Lower leg skin (tissue), 4 donors: Measurements from ENCODE around the gene PKD2L2. TPM values are rescaled to one million over a fixed set of nuclear protein-coding genes. Genes with fewer than 3 reads are reported as not detected.
"Not testable (repeated sequence)": the region's sequence is repeated elsewhere in the genome, so short reads cannot be mapped to it uniquely, and the experiment has no call there.

Experiments used
- DNase-seq, 2 donors: peaks; one replicate each; pipeline ENCODE4 v3.0.0-alpha.2; 2019; ENCODE audit warnings: low spot score in 2 of 2
- H3K4me3 ChIP-seq: fragments of 200-600 bp; sonication (generic); 2 replicates; pipeline ENCODE4 v1.5.1; 2017; ENCODE audit warnings: mild to moderate bottlenecking, low read depth; ENCODE audit not compliant: poor library complexity, severe bottlenecking
- CTCF ChIP-seq, 3 donors: fragments of 450-650 bp; IDR thresholded peaks; one replicate each; pipeline ENCODE4 v1.5.1; 2016; ENCODE audit warnings: antibody characterized with exemption in 3 of 3, mild to moderate bottlenecking in 3 of 3, moderate library complexity in 2 of 3
- POLR2A ChIP-seq, 2 donors: fragments of 450-650 bp; IDR thresholded peaks; one replicate each; pipeline ENCODE4 v1.6.1; 2016 to 2017; ENCODE audit warnings: antibody characterized with exemption in 2 of 2, mild to moderate bottlenecking in 1 of 2, moderate library complexity in 1 of 2
- WGBS, 2 donors: methylation state at CpG; one replicate each; pipeline ENCODE4 v1.1.5; 2018; 5-methylcytosine and 5-hydroxymethylcytosine counted together
- intact Hi-C: fragments of 100-400 bp; cut with DNase I; formaldehyde crosslinking; loops from one replicate; pipeline ENCODE4 v1.15.0; 2023; ENCODE audit warnings: low total_unique reads
- total RNA-seq, 4 donors: library from RNA; depleted of rRNA; stranded (reverse); fragments of >200 nt; gene quantifications; one replicate each; pipeline ENCODE4 v1.1.0, GENCODE V29; 2016

The PKD2L2 gene
- total RNA-seq, 4 donors from 2014 or later, result not detected

- H3K4me3 ChIP-seq, result no peak overlapping the region
- 86 to 96% methylated on average over 1 of the region's 1 CpG for WGBS, 2 donors
- TF ChIP-seq POLR2A (IDR thresholded peaks at IDR 0.05) (no peak), CTCF (IDR thresholded peaks at IDR 0.05) (no peak)
- no peak for DNase-seq
- intact Hi-C loops, result no loop called here
These were observed 45.9 kb downstream of the PKD2L2 start for GRCh38 chr5:137935190-137935589.

DNA sequence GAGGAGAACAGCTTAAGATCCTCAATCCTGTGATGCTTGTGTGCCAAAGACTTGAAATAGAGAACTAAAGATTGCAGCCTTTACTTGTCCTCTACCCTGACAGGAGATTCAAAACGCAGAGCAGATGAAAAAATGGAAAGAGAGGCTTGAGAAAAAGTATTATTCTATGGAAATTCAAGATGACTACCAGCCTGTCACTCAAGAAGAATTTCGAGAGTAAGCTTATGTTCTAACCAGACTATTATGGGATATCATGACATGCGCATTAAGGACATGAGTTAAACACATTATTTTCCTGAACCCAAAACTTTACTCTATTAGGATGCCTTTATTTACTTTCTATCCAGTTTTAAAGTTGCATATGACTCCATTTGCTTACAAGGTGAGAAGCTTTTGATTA, 46.4 kb downstream of the PKD2L2 start:
- no peak overlapping the region for H3K4me3 ChIP-seq
- no peak for TF ChIP-seq CTCF (IDR thresholded peaks at IDR 0.05)
- TF ChIP-seq POLR2A (IDR thresholded peaks at IDR 0.05), result no peak
- intact Hi-C loops, result no loop called here
- no peak for DNase-seq
- WGBS, 2 donors, result 77 to 81% methylated on average over 3 of the region's 3 CpGs

DNA sequence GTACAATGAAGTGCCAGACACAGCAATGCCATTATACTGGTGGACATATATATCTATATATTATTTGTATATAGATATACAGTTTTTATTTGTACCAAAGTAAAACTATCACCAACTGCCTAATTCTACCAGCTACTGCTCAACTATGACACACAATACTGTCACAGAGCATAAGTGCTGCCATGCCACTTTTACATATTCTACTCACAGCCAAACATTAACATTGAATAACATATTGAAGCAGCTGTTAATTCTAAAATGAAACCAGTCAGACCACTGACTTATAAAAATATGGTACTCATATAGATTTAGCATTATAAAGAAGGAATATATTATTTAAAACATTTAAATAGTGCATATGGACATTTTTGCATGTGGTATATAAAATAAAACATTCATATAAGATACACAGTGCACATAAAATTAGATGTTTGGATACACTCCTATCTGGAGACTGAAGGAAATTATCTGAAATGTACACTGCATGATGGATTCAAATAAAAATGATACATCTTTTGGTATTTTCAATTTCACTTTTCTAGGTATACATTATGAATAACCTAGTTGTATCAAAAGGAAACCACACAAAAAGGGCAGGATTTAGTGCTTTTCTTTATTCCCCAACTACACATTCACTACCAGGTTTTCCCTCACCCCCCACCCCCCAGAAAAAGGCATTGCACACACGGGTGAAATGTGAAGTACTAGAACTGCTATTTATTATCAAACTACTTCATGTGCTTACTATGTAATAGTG, 48.9 kb downstream of the PKD2L2 start:
- TF ChIP-seq POLR2A (IDR thresholded peaks at IDR 0.05) (no peak), CTCF (IDR thresholded peaks at IDR 0.05) (no peak)
- WGBS, 2 donors, result 82 to 91% methylated on average over 1 of the region's 1 CpG
- intact Hi-C loops, result no loop called here
- no peak overlapping the region for H3K4me3 ChIP-seq
- no peak for DNase-seq

DNA sequence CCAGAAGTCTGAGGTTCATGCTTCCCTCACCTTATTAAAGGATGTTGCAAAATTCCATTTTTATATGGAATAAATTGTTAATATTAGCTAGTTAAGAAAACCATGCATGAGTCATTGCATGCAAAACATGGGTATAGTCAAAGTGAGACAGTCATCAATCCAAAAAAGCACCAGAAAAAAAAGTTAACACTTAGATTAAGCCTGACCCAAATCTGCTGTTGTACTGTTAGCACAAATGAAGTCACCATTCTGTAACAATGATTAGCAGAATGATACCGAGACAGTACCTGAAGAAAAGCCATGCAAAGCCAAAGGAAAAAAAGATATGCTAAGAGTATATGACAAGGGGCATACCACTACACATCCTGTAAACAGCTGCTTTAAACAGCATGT, 49.5 kb downstream of the PKD2L2 start:
- no peak overlapping the region for H3K4me3 ChIP-seq
- intact Hi-C loops, result no loop called here
- TF ChIP-seq POLR2A (IDR thresholded peaks at IDR 0.05) (no peak), CTCF (IDR thresholded peaks at IDR 0.05) (no peak)
- WGBS, 2 donors, result 92 to 95% methylated on average over 1 of the region's 1 CpG
- no peak for DNase-seq

DNA sequence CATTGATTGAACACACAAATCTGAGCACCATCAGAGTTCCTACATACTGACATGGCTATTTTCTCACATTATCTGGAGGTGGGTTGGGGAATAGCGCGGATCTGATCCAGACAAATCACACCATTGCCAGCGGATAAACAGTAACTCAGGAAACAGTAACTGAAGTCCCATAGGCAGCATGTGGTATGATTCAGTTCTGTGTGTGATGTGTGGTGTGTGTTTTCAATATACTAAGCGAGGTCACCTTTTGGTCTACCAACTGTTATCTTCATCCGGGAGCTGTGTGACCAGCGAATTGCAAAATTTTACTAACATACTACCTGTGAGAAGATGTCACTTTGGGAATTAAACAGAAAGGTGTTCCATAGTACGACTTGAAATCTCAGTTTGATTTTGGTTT, 50.1 kb downstream of the PKD2L2 start:
- 82% methylated on average over 7 of the region's 7 CpGs for WGBS, 2 donors
- no peak overlapping the region for H3K4me3 ChIP-seq
- DNase-seq, result no peak
- intact Hi-C loops, result no loop called here
- TF ChIP-seq CTCF (IDR thresholded peaks at IDR 0.05) (no peak), POLR2A (IDR thresholded peaks at IDR 0.05) (no peak)

GRCh38 chr5:137944280-137944679, 55.0 kb downstream of the PKD2L2 start:
- DNase-seq, H3K4me3 ChIP-seq, intact Hi-C loops: not testable (repeated sequence)
- WGBS, 2 donors, result 98% methylated on average over 4 of the region's 4 CpGs
